Gastroesophageal sphincter (tissue), 4 donors: Measurements from ENCODE around the gene PPIL4. TPM values are rescaled to one million over a fixed set of nuclear protein-coding genes. Genes with fewer than 3 reads are reported as not detected.

Experiments used
- ATAC-seq: fragments of 150-250 bp; one replicate; pipeline ENCODE4 v1.9.1; 2016; ENCODE audit warnings: mild to moderate bottlenecking, moderate library complexity
- H3K27ac ChIP-seq, 4 donors: fragments of 200-600 bp; sonication (generic) in 3 of 4; 1 replicate in 3 of 4; 2 replicates in 1 of 4; pipeline ENCODE4 v1.5.1; 2016 to 2019
- H3K27me3 ChIP-seq: fragments of 200-600 bp; sonication (generic); one replicate; pipeline ENCODE4 v1.5.1; 2019
- H3K36me3 ChIP-seq, 2 donors: fragments of 200-600 bp; sonication (generic); one replicate each; pipeline ENCODE4 v1.5.1; 2019; ENCODE audit warnings: control low read depth in 1 of 2
- H3K4me1 ChIP-seq, 3 donors: fragments of 200-600 bp; sonication (generic); 1 replicate in 2 of 3; 2 replicates in 1 of 3; pipeline ENCODE4 v1.5.1; 2016 to 2019; ENCODE audit warnings: control low read depth in 2 of 3
- H3K4me3 ChIP-seq, 2 donors: fragments of 200-600 bp; sonication (generic); one replicate each; pipeline ENCODE4 v1.5.1; 2019; ENCODE audit warnings: mild to moderate bottlenecking in 1 of 2, moderate library complexity in 1 of 2
- H3K9me3 ChIP-seq, 3 donors: fragments of 200-600 bp; sonication (generic); one replicate each; pipeline ENCODE4 v1.5.1; 2017 to 2019; ENCODE audit warnings: control low read depth in 2 of 3
- CTCF ChIP-seq, 4 experiments: fragments of 200-600 bp in 2 of 4; fragments of 450-650 bp in 2 of 4; sonication (generic) in 1 of 4; IDR thresholded peaks; one replicate each; pipeline ENCODE4 v1.5.1; 2017 to 2019; ENCODE audit warnings: antibody characterized with exemption in 4 of 4, mild to moderate bottlenecking in 2 of 4, moderate library complexity in 2 of 4
- EP300 ChIP-seq: sonication (generic); formaldehyde crosslinking; IDR thresholded peaks from one replicate; pipeline ENCODE4 v1.6.1; 2017; ENCODE audit warnings: antibody characterized with exemption, mild to moderate bottlenecking
- POLR2A ChIP-seq, 2 donors: fragments of 450-650 bp; IDR thresholded peaks; one replicate each; pipeline ENCODE4 v1.6.1; 2017; ENCODE audit warnings: antibody characterized with exemption in 2 of 2, mild to moderate bottlenecking in 2 of 2, moderate library complexity in 1 of 2
- POLR2AphosphoS5 ChIP-seq: sonication (generic); formaldehyde crosslinking; IDR thresholded peaks from one replicate; pipeline ENCODE4 v1.6.1; 2017; ENCODE audit warnings: antibody characterized with exemption
- WGBS, 2 donors: methylation state at CpG; one replicate each; pipeline ENCODE4 v1.1.5; 2018; ENCODE audit warnings: low coverage in 1 of 2; 5-methylcytosine and 5-hydroxymethylcytosine counted together
- total RNA-seq, 4 donors: library from RNA; depleted of rRNA; stranded (reverse); fragments of >200 nt; gene quantifications; one replicate each; pipeline ENCODE4 v1.1.0, GENCODE V29; 2016

PPIL4 gene
- total RNA-seq, 4 donors from 2014 or later, result 23.5 to 47.2 (median 39.3) TPM

DNA sequence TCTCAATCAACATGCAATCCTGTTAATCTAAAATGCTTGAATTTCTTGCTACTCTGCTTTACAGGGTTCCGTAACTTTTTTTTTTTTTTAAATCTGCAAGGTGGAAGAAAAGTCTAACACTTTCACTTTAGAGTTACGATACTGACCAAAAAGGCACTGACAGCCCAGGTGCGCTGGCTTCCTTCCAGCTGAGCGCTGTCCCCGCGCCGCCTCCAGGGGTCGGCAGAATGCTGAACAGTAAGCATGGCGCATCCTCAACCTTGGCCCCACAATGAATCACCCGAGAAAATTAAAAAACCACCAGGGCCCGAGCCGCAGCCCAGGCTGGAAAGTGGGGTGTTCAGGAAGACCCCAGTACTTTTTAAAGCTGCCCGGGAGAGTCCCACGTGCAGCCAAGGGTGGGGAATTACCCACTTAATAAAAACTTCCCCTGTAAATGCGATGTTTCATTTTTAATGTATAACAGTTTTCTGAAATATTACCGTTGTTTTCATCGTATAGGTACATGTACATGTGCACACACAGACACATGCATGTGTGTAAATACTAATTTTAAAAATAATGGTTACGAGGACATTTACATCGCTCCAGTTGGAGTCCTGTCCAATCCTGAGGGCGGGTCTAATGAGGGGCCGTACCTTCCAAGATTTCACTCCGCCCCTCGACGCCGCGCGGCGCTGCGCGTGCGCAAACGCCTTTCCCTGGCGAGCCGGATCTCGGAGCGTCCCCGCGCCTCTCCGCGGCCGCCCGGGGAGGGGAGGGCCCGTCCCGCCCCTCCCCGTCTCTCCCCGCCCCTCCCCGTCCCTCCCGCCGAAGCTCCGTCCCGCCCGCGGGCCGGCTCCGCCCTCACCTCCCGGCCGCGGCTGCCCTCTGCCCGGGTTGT is 19.9 kb upstream of the PPIL4 start, which contains the start of gene GINM1:
Gene GINM1 (plus strand): TSS at position 849 of the 883 bp plus-strand sequence. CDS start 40 bp downstream, outside the sequence.
- ATAC-seq, result peak; percentile 97
- 0 to 1% methylated on average over 10 to 11 of the region's 59 CpGs for WGBS, 2 donors
- Histone ChIP-seq H3K4me3 (peak within 1 kb of the TSS; percentile 84 to 95), H3K27ac (peak within 1 kb of the TSS; percentile 88 to 96 (median 92)), H3K9me3 (no peaks in the 10 kb centered on the region), H3K27me3 (no peaks in the 10 kb centered on the region), H3K4me1 (peaks cover 0 to 33% (median 0%) of the 10 kb centered on the region in 3 donors), H3K36me3 (no peaks in the 10 kb centered on the region)
- TF ChIP-seq CTCF (IDR thresholded peaks at IDR 0.05) (peak; percentile 17 to 73 (median 66)), POLR2A (IDR thresholded peaks at IDR 0.05) (no peak), POLR2AphosphoS5 (peak; percentile 43)

GRCh38 chr6:149563928-149564325 is 18.1 kb upstream of the PPIL4 start:
- H3K27me3 ChIP-seq, result no peaks in the 10 kb centered on the region
- TF ChIP-seq EP300 (no peak), POLR2A (IDR thresholded peaks at IDR 0.05) (no peak), POLR2AphosphoS5 (no peak), CTCF (IDR thresholded peaks at IDR 0.05) (no peak)
- H3K27ac ChIP-seq, result no peak overlapping the region
- H3K4me1 ChIP-seq, result peaks cover 0 to 27% (median 0%) of the 10 kb centered on the region in 3 donors
- 52 to 64% methylated on average over 3 of the region's 3 CpGs for WGBS, 2 donors
- no peaks in the 10 kb centered on the region for H3K9me3 ChIP-seq
- no peaks in the 10 kb centered on the region for H3K36me3 ChIP-seq
- H3K4me3 ChIP-seq, result no peak overlapping the region
- no peak for ATAC-seq

DNA sequence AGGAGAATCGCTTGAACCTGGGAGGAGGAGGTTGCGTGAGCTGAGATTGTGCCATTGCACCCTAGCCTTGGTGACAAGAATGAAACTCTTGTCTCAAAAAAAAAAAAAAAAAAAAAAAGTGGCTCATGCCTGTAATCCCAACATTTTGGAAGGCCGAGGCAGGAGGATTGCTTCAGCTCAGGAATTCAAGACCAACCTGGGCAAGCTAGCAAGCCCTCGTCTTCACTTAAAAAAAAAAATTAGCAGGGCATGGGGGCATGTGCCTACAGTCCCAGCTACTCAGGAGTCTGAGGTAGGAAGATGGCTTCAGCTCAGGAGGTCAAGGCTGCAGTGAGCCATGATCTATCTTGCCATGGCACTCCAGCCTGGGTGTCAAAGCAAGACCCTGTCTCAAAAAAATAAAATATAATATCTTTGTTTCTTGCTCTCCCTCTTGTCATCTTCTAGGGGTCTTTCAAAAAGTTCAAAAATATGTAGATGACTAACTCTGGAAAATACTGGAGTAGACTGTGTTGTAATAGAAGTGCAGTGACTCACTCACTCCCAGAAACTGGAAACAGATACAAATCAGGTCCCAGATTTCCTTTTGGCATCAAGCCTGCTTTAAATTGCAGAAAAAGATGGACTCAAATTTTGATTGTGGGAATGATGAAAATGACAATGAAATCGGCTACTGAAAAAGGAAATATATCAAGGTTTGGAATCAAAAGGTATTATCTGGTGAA is 17.5 kb upstream of the PPIL4 start:
- TF ChIP-seq CTCF (IDR thresholded peaks at IDR 0.05), result no peak
- Histone ChIP-seq H3K27ac (no peak overlapping the region), H3K4me3 (no peak overlapping the region), H3K9me3 (no peaks in the 10 kb centered on the region), H3K36me3 (no peaks in the 10 kb centered on the region), H3K4me1 (peaks cover 0 to 22% (median 0%) of the 10 kb centered on the region in 3 donors), H3K27me3 (no peaks in the 10 kb centered on the region)
- 69 to 81% methylated on average over 2 to 5 of the region's 5 CpGs for WGBS, 2 donors
- ATAC-seq, result no peak

- 64 to 68% methylated on average over 2 to 3 of the region's 3 CpGs for WGBS, 2 donors
- Histone ChIP-seq H3K9me3 (no peaks in the 10 kb centered on the region), H3K4me1 (peaks cover 0 to 6% (median 0%) of the 10 kb centered on the region in 3 donors), H3K27ac (no peak overlapping the region), H3K27me3 (no peaks in the 10 kb centered on the region), H3K4me3 (no peak overlapping the region), H3K36me3 (no peaks in the 10 kb centered on the region)
- no peak for ATAC-seq
- TF ChIP-seq CTCF (IDR thresholded peaks at IDR 0.05), result no peak
These were observed 14.9 kb upstream of the PPIL4 start for GRCh38 chr6:149560736-149561135.
